Forelimb muscle (tissue), 1 donor: ENCODE data around the gene NEK6. TPM values are rescaled to one million over a fixed set of nuclear protein-coding genes. Genes with fewer than 3 reads are reported as not detected.
"Not testable (repeated sequence)": the region's sequence is repeated elsewhere in the genome, so short reads cannot be mapped to it uniquely, and the experiment has no call there.

Source experiments
- DNase-seq: peaks from one replicate; pipeline ENCODE4 v3.0.0-alpha.2; 2013; ENCODE audit warnings: low read depth
- polyA plus RNA-seq: library from polyadenylated mRNA; unstranded; fragments of 120-200 nt; gene quantifications from one replicate; pipeline ENCODE4 v1.2.1, GENCODE V29; 2013; ENCODE audit not compliant: insufficient read length

The NEK6 gene
- polyA plus RNA-seq, 1 donor, result 30.5 TPM

DNA sequence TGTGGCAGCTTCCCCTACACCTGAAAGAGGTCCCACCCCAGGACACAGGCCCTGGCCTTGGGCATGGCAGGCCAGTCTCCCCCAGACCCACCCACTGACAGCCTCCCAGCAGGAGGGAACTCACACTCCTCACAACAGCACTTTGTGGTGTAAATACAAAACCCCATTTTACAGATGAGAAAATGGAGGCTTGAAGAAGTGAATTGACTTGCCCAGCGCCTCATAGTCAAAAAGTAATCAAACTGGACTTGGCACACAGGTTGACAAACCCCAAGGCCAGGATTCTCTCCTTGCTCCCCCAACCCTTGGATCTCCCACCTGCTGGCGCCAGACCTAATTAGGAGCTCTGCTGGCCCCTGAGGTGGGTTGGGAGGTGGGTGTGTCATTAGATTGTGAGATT is 29.2 kb upstream of the NEK6 start:
- no peak for DNase-seq

DNA sequence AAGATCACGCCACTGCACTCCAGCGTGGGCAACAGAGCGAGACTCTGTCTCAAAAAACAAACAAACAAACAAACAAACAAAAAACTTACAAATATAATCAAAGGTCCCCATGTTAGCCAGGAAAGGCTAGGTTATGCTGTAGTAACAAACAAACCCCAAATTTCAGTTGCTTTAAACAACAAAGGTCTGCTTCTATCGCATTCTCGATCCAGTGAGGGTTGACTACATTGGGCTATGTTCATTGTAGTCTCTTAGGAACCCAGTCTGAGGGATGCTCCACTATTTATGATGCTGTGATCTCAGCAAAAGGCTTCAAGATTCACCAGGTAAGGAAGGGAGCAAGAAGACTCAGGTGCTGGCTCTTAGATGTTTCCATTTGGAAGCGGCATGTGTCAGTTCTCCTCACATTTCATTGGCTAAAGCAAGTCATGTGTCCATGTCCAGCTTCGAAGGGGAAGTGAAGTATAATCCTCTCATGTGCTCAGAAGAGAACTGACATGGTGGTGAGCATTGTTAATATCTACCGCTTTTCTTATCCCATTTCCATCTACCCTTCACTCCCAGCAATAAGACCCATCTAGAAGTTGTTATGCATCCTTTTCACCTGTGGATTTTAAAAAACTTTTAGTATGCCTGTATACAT is 26.5 kb upstream of the NEK6 start:
- DNase-seq, result no peak

DNA sequence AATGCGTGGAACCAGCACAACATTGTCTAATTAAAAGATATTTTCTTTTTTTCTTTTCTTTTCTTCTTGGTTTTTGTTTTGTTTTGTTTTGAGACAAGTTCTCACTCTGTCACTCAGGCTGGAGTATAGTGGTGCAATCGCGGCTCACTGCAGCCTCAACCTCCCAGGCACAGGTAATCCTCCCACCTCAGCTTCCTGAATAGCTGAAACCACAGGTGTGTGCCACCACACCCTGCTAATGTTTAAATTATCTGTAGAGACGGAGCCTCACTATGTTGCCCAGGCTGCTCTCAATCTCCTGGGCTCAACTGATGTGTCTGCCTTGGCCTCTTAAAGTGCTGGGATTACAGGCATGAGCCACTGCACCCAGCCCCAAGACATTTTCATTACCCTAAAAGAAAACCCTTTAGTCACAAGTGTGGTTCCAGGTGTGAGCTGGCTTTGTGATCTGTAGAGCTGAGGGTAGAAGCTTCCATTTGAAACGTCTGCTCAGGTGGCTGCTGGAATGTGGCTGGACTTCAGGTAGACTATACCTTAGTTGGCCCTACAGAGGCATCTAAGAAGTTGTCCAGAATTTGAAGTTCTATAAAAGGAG is 19.1 kb upstream of the NEK6 start:
- DNase-seq, result no peak

DNA sequence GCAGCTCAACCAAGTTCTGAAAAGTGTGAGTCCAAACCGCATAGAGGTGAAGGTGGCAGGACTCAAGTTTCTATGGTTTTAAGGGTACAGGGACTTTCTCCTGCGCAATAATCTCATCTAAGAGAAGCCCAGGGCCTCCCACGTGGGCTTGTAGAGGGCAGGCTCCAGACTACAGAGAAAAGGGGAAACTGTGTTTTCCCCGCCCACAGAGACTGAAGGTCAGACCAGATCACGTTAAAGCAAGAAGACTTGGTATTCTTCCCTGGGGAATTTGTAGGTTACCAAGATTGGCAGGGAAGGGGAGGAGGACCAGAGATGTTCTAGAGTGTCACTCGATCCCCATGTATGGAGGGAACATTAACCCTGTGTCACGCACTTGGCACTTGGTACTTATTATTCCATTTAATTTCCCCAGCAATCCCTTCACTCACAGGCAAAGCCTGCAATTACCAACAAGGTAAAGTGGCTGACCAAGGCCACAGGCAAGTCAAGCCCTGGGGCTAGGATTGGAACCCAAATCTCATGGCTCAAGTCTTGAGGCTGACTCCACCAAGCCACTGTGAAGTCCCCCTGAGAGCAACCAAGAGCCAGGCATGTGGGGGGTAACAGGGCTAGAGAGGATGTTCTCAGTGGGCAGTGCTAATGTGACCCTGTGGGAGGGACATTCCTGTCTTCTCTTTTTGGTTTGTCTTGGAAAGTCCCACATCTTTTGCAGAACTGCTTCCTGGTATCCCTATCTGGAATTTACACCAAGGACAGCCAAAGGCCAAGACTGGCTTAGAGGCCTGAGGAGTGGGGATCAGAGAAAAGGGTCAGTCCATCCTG is 18.3 kb upstream of the NEK6 start:
- DNase-seq, result no peak

DNA sequence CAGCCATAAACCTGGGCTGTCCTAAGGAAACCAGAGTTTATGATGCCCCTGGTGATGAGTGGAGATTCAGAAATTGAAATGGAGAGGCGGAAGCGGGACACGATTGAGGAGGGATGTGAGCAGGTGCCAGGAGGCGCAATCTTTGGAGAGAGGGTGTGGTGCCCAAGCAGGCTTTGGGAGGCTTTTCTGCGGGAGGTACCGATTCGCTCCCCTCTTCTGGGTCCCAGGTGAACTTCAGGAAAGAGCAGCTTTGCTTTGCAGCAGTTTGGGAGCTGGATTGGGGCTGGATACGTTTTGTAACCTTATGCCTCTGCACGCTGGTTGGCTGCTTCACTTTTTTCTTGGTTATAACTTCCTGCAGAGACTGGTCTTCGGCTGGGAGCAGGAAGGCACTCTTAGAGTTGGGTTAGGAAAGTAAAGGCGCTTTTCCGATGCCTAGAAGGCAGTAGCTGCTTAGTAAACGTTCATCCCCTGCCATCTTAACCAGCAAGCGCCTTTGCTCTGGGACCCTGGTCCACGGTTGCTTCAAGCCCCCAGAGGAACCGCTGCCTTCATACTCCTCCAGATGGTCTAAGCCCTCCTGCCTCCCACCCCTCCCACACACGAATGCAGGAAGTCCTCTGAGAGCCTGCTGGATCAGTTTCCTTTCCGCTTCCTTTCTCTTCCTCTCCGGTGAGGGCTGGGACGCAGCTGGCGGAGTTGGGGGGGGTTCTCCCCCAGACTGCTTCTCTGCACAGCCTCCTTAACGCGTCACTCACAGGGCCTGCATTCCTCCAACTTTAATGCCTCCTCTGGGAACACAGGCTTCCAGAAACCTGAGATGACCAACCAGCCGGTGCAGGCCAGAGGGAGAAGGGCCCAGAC is 15.2 kb upstream of the NEK6 start:
- no peak for DNase-seq

GRCh38 chr9:124247393-124247792 is 10.4 kb upstream of the NEK6 start:
- not testable (repeated sequence) for DNase-seq

- DNase-seq, result no peak
Measured at GRCh38 chr9:124248066-124248465, 9.7 kb upstream of the NEK6 start.

GRCh38 chr9:124248960-124249359 is 8.8 kb upstream of the NEK6 start:
- DNase-seq, result no peak

DNA sequence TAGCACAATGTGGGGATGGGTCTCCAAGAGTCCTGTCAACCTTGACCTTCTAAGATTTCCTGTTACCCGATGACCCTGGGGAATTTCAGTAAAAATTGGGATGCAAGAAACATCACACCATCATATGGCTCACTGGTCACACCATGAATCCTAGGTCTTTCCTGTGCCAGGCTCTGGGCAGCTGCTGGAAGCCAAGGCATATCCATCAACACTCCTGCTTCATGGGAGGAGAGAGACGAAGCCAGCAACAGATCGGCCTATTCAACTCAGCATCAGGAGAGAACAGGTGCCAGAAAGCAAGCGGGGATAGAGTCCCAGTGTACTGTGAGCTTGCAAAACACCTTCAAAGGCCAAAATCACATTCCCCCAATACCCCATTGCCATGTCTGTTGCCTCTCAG is 6.5 kb upstream of the NEK6 start:
- no peak for DNase-seq

- no peak for DNase-seq
Measured at GRCh38 chr9:124251605-124252378, 6.0 kb upstream of the NEK6 start.

DNA sequence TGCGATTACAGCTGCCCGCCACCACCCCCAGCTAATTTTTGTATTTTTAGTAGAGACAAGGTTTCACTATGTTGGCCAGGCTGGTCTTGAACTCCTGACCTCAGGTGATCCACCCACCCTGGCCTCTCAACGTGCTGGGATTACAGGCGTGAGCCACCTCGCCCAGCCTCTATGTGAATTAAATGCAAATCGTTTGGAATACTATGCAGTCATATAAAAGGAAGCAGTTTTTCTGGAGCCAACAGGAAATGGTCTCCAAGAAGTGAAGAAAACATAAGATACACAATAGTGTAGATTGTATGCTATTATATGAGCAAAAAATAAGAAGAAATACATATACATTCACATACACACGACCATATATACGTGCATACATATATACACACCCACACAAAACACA is 4.9 kb upstream of the NEK6 start:
- DNase-seq, result not testable (repeated sequence)

DNA sequence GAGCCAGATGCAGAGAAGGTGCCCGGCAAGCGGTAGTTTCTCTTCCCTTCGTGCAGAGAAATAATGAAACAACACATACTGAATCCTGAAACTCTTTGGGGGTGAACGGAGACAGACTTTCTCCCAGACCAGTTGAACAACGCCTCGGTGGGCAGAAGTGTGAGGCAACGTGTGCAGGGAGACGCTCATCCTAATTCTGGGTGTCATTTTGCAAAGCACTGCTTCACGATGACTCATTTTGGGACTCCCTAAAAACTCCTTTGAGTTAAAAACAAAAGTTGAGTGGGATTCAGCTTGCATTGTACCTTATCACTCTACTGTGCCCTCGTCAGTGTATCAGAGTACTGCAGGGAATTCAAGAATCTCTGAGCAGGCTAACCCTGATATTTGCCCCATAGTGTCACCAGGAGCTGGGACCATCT is 3.5 kb upstream of the NEK6 start:
- DNase-seq, result no peak

- DNase-seq, result no peak
Measured at GRCh38 chr9:124255222-124255621, 2.5 kb upstream of the NEK6 start.

GRCh38 chr9:124256517-124257069 is 1.2 kb upstream of the NEK6 start:
- no peak for DNase-seq

DNA sequence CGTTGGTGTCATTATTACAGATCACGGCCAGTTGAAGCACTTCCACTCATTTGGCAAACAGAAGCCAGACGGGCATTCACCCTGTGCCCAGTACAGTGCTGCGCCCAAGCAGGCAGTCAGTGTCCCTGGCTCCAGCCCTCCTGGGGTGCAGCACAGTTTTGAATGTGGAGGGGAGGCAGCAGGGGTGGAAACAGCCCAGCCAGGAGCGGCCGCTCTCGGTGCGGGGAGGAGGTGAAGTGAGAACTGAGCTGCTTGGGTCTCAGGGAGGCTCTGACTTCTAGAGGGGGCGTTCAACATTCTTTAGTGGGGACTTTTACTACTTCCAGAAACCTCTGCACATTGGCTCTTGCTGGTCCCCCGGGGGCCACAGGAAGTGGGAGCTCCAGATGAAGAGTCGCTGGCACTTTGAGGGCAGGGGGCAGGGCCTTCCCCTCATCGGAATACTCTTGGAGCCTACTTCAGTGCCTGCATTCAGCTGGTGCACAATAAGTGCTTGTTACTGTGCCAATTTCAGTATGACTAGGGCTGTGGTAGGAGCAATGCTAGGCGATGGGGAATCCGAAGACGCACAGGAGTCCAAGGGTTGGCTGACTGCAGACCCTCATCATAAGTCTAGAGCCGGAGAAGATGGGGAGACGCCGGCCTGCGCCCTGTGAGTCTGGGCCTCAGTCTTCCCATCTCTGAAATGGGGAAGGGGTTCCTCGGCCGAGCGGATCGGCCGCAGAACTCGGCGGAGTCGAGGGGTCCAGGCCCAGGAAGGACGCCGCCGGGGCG is 492 bp upstream of the NEK6 start:
- no peak for DNase-seq

DNA sequence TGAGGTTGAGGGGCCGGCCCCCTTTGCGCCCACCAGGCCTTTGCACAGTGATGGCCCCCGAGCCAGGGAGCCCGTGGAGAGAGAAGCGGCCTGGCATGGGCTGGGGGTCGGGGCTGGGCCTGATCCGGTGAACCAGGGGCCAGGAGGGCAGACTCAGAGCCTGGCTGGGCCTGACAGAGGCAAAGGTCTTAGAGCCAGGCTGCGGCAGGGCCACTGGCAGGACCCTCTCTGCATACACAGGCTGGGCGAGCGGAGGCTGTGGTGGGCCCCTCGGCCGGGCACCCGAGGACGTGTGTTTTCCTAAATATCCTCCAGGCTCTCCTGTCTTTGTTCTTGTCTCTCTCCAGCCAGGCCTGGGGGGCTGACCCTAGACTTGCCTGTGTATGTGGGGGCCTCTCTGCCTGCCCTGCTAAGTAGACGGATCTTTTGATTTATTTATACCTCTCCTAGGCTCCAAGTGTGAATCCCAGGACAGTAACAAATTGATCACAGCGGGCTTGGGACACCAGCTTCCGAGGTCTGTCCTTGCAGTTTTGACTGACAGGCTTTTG is 933 bp downstream of the NEK6 start:
- DNase-seq, result no peak

DNA sequence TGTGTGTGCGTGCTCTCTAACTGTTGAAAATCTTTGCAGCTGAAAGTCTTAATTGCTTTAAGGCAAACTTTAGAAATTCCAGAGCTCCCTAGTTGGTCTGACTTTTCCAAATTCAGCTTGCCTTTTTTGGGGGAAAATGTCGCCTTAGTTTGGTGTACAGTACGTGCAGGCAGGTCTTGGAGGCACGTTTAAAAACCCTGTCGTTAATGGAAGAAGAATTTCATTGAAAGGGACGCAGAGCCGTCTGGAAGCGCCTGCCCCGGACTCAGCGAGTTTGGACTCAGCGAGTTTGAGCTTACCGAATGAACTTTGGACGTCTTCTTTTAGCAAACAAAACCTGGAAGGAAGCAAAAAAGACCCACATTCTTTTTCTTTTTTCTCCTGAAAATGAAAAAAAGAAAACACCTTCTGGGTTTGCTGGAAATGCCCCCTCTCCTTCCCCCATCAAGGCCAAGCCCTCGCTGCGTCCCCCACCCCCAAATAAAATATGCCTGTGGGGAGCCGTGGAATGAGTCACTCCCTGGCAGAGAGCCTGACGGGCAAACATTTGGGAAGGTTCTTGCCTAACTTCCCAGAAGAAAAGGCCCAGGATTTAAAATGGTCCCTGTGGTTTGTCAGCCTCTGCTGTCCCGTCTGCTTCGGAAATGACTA is 1.5 kb downstream of the NEK6 start:
- no peak for DNase-seq

DNA sequence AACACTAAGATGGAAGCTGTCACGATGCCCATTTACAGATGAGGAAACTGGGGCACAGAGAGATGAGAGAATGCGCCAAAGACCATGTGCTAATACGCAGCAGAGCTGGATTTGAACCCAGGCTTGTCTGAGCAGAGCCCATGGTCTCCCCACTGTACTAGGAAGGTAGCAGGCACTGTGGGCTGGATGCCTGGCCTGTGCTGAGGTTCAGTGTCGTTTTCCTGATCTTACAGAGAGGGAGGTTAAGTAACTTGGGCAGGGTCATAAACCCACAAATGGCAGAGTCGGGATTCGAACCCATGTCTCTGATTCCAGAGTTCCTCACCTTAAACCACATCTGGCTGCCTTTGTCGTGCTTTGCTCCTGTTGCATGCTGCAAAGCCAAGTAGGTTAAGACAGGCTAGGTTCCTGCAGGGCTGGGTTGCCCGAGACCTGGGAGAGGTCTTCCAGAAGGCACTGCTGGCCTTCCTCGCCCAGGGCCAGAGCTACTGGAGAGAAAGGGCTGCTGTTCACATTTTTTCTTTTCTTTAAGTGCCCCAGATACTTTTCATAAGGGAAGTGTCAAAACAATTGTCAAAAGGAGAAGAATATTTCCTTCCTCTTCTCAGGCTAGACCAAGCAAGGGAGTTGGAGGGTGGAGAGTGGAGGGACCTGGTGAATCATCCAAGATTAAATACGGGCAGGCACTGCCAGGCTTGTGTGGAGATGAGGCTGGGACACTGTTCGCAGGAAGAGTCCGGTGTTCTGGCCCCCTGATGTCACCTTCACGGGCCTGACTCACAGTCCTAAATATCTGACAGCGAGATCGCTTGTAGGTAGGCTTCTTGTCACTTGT is 3.2 kb downstream of the NEK6 start:
- DNase-seq, result no peak
